SHP77 (cell line): ENCODE data around the gene TEAD3.

Source experiments
- DNase-seq, 2 experiments: peaks; one replicate each; lab custom pipeline; 2025; lab: John Stamatoyannopoulos, UW

The TEAD3 gene

DNA sequence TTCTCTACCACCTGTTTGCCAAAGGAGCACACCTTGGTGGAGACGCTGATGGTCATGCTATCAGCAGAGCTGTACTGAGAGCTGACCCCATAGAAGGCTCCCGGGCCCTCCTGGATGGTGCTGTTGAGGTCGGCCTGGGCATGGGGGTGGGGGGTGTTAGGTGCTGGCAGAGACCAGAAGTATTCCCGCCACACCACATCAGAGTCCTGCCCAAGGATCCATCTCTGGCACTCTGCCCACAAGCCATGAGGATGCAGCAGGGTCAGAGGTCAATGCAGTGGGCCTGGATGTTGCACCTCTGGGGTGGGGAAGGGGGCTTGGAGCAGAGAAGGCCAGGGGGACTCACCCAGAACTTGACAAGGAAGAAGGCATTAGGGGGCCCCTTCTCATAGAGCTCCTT lies 21.3 kb downstream of the TEAD3 start:
- DNase-seq: no peak

GRCh38 chr6:35474942-35475570 lies 21.8 kb downstream of the TEAD3 start:
- DNase-seq: no peak

- DNase-seq: no peak
These were observed 22.5 kb downstream of the TEAD3 start for GRCh38 chr6:35474131-35474941.

GRCh38 chr6:35473850-35474130 lies 23.1 kb downstream of the TEAD3 start:
- no peak for DNase-seq

- no peak for DNase-seq
These were observed 23.6 kb downstream of the TEAD3 start for GRCh38 chr6:35473075-35473849.

DNA sequence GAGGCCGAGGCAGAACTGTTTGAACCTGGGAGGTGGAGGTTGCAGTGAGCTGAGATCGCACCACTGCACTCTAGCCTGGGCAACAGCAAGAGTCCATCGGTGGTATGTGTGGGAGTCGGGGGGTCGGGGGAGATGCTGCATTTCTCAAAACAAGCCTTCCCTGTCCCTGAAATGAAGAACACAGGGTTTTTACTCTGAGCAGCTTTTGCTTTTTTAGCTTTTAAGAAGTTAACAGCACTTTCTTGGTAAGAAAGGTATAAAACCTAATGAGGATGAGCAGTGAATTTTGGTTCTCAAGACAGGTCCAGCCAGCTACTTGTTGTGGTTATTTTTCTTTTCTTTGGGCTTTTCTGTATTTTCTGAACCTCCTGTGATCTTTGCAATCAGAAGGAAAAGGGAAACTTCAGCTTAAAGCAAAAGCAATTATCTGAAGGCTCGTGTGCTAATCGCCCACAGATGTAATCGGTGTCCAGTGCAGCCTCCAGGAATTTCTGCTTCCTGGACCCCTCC lies 25.0 kb downstream of the TEAD3 start:
- DNase-seq: no peak

- no peak for DNase-seq
These were observed 26.2 kb downstream of the TEAD3 start for GRCh38 chr6:35470663-35471120.

GRCh38 chr6:35469751-35470662 lies 26.9 kb downstream of the TEAD3 start:
- DNase-seq: no peak

- DNase-seq: no peak
These were observed 27.7 kb downstream of the TEAD3 start for GRCh38 chr6:35468980-35469750.

- peak; percentile 90 to 91 for DNase-seq
These were observed 28.5 kb downstream of the TEAD3 start, which contains the start of gene RPL10A for GRCh38 chr6:35468181-35468979. Gene RPL10A, plus strand, starts transcription at chr6:35468401. Its CDS starts 34 bp downstream, at chr6:35468435.

GRCh38 chr6:35465646-35466045 lies 31.2 kb downstream of the TEAD3 start:
- DNase-seq: no peak

DNA sequence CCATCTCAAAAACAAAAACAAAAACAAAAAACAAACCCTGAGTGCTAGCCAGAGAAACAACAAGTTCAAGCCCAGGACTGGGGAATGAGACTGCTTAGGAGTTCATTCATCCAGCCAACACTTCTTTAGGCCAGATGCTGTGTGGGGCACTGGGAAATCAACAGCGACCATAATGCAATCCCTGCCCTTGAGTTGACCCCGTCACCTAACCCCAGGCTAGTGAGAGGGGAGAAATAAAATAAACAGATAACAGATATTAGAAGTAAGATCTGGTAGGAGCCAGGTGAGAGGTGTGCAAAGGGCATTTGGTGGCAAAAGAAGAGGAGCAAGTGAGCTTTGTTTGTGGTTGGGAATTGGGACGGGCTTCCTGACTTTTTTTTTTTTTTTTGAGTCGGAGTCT lies 33.6 kb downstream of the TEAD3 start:
- DNase-seq: no peak

GRCh38 chr6:35461270-35461669 lies 35.6 kb downstream of the TEAD3 start:
- DNase-seq: no peak

DNA sequence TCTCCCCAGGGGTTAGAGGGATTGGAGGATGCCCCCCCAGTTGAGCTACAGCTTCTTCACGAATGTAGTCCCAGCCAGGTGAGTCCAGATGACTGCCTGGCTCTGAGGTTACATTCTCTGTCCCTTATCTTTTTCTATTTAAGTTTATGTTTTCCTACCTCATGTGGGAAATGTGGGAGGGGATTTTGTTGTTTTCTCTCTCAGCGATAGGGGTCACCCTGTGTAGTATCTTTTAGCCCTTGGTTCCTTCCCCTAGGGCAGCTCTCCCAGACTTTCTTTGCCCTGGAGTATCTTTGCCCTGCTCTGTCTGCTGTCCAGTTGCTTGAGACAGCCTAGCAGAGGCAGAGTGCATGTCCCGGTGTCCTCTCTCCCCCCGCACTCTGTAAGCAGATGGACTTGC lies 39.0 kb downstream of the TEAD3 start:
- no peak for DNase-seq

- DNase-seq: no peak
These were observed 42.3 kb downstream of the TEAD3 start for GRCh38 chr6:35454391-35455110.

- no peak for DNase-seq
These were observed 43.6 kb downstream of the TEAD3 start for GRCh38 chr6:35453236-35453635.

GRCh38 chr6:35452183-35453090 lies 44.4 kb downstream of the TEAD3 start, which contains the start of gene FANCE:
Gene FANCE, plus strand, starts transcription at chr6:35452338. Its CDS starts 208 bp downstream, at chr6:35452546.
- peak; percentile 62 to 83 for DNase-seq
